ENCODE measurements around the gene VPS13D.

The VPS13D gene

DNA sequence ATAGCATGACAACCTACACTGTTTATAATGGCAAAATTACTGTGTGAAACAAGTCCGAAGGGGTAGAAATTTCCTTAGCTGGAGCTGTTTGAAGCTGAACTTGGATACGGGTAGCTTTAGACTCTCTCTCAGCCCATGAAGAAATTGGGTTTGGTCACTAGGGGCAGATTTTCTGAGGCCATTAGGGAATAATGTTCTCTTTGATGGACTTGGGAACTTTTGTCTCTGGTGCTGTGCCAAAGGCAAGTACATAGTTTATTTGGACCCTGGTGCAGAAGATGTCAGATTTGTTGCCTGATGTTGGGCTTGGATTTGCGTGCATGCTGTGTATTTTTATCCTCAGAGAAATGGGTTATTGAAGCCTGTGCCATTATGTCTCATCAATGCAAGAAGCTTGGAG is 109.6 kb downstream of the VPS13D start:
- Mint-ChIP-seq H3K36me3 (ENCODE audit: insufficient read depth) (peaks cover 26% of the 10 kb centered on the region), H3K9me3 (no peaks in the 10 kb centered on the region)

DNA sequence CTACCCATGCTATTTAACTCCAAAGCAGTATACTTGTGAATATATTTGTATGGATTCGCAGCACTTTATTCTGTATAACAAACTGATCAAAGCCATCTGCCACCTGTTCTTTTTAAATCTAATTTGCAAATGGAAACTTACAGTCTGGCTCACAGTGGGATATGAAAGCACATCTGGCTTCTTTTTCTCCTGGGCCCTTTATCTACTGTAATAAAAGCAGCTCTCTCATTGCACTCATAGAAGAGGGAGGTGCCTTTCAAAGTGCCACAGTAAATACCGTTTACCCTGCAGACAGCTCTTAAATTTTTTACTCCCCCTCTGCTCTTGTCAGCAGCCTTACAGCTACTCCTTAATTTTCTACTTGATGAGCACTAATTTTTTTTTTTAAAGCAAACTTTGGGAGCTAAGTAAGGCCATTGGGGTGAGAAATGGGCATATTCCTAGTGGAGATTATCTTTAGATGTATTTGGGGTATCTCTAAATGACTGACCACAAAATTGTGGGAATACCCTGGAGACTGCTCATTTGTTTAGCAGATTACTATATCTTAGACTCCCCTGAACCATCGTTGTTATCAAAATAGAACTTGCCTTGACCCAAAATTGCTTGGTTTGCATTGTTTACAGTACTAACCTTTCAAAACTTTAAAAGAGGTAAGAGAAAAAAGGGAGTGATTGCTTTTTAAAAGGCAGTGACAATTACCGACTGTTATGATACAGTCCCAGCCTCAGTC is 110.1 kb downstream of the VPS13D start:
- Mint-ChIP-seq H3K4me3 (no peak overlapping the region), H3K27me3 (no peaks in the 10 kb centered on the region), H3K4me1 (peaks cover 35% of the 10 kb centered on the region), H3K9me3 (no peaks in the 10 kb centered on the region), H3K36me3 (ENCODE audit: insufficient read depth) (peaks cover 26% of the 10 kb centered on the region), H3K27ac (ENCODE audit: low read depth) (no peak overlapping the region)
- DNase-seq (ENCODE audit: low spot score in 2 of 2) (no peak), ATAC-seq (replicated peaks; ENCODE audit: extremely low read depth, poor library complexity, severe bottlenecking) (no peak)

More for the DNA sequence above, 109.6 kb downstream of the VPS13D start:
- DNase-seq (ENCODE audit: low spot score in 2 of 2) (no peak), ATAC-seq (replicated peaks; ENCODE audit: extremely low read depth, poor library complexity, severe bottlenecking) (no peak)
- Mint-ChIP-seq H3K27me3 (no peaks in the 10 kb centered on the region), H3K4me1 (peaks cover 29% of the 10 kb centered on the region), H3K27ac (ENCODE audit: low read depth) (no peak overlapping the region), H3K4me3 (no peak overlapping the region)

DNA sequence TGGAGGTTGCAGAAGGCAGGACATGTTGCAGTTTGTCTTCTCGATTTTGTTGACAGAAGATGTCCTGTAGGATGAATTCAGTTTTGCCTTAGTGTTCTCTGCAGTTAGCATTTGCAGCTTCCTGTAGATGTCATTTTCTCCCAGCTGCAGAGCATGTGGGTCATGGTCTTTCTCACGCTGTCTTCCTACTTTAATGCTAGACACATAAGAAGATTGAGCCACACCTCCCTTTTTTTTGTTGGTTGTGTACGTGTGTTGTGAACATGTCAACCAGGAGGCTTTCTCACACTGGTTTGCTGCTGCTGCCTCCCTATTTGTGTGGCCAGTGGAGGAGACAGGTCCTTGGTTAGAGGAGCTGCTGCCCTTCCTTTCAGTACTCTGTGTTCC is 110.7 kb downstream of the VPS13D start:
- DNase-seq (ENCODE audit: low spot score in 2 of 2): no peak
- Mint-ChIP-seq H3K36me3 (ENCODE audit: insufficient read depth) (peaks cover 24% of the 10 kb centered on the region), H3K4me1 (peaks cover 40% of the 10 kb centered on the region), H3K9me3 (no peaks in the 10 kb centered on the region), H3K27me3 (no peaks in the 10 kb centered on the region), H3K4me3 (no peak overlapping the region), H3K27ac (ENCODE audit: low read depth) (peak overlapping the region; percentile 11)
- no peak for ATAC-seq (replicated peaks; ENCODE audit: extremely low read depth, poor library complexity, severe bottlenecking)

DNA sequence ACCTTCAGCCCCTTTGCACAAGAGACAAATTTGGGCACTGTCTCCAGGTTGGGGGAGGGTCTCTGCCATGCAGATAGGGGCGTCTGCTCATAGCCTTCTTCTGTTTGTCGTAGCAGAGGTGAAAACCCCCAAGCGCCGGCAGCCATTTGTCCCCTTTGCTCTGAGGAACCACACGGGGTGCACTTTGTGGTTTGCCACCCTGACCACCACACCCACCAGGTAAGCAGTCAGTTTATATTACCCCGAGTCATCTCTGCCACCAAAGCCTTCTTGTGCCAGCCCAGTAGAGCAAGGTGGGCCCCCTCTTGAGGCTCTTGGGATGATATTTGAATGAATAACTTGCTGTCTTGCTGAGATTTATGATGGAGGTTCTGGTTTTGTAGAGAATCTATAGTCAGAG is 111.8 kb downstream of the VPS13D start:
- Mint-ChIP-seq H3K27ac (ENCODE audit: low read depth) (peak overlapping the region; percentile 11), H3K4me3 (no peak overlapping the region), H3K9me3 (no peaks in the 10 kb centered on the region), H3K27me3 (no peaks in the 10 kb centered on the region), H3K36me3 (ENCODE audit: insufficient read depth) (peaks cover 16% of the 10 kb centered on the region), H3K4me1 (peaks cover 46% of the 10 kb centered on the region)
- DNase-seq (ENCODE audit: low spot score in 2 of 2) (no peak), ATAC-seq (replicated peaks; ENCODE audit: extremely low read depth, poor library complexity, severe bottlenecking) (no peak)

DNA sequence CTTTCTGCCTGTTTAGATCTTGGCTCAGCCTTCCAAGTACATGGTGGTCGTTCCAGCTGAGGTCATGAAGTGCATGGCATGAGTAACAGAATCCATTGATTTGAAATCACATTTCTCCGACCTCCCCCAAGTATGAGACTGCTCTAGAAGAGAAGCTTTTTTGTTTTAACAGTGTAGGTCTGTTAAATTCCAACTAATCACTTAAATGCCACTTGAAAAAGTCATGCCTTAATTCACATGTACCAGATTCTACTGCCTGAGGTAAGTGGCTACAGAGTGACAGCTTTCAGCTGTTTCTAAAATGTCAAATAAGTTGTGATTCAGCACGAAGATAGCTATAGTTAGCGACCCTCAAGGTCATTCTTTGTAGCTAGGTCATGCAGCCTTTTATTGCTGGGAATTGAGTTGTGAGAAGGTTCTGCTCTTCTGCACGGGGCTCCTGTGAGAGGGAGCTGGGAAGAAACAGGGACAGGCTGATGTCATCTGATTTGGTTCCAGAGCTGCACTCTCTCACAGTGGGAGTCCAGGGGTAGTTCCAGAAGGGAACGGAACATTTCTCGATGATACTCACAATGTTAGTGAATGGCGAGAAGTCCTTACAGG is 112.7 kb downstream of the VPS13D start:
- DNase-seq (ENCODE audit: low spot score in 2 of 2) (no peak), ATAC-seq (replicated peaks; ENCODE audit: extremely low read depth, poor library complexity, severe bottlenecking) (no peak)
- H3K36me3 Mint-ChIP-seq (ENCODE audit: insufficient read depth): peaks cover 21% of the 10 kb centered on the region
- H3K4me3 Mint-ChIP-seq: no peak overlapping the region
- H3K9me3 Mint-ChIP-seq: no peaks in the 10 kb centered on the region
- H3K27ac Mint-ChIP-seq (ENCODE audit: low read depth): peak overlapping the region; percentile 1
- H3K27me3 Mint-ChIP-seq: no peaks in the 10 kb centered on the region
- peaks cover 46% of the 10 kb centered on the region for H3K4me1 Mint-ChIP-seq

DNA sequence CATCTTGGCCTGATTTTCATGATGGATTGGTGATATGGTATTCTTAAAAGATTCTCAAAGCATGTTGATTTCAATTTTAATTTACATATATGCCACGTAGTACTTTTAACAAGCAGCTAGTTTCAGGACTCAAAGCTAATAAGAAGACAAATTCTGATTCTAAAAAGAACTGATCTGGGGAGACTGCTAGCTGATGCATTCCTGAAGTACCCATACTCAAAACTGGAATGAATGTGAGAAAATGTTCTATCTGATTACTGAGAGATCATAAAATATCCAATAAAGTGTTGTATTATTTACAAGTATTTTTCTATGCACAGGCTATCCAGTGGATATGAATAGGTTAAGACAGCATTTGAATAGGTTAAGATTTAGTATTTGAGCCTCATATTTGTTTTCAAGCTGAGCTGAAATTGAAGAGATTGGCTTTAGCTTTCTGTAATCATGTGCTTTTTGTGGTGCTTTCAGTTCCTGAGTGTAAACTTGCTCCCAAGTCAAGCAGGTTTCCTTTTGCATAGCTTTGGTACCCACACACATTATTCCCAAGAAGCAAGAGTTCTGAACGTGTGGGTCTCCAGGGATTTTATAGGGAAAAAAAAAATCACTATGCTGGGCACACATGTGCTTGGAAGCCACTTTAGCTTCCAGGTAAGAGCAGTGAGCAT is 114.1 kb downstream of the VPS13D start:
- ATAC-seq (replicated peaks; ENCODE audit: extremely low read depth, poor library complexity, severe bottlenecking): no peak
- H3K27ac Mint-ChIP-seq (ENCODE audit: low read depth): no peak overlapping the region
- no peak for DNase-seq (ENCODE audit: low spot score in 2 of 2)
- peaks cover 26% of the 10 kb centered on the region for H3K36me3 Mint-ChIP-seq (ENCODE audit: insufficient read depth)
- H3K9me3 Mint-ChIP-seq: no peaks in the 10 kb centered on the region
- peaks cover 46% of the 10 kb centered on the region for H3K4me1 Mint-ChIP-seq
- H3K4me3 Mint-ChIP-seq: no peak overlapping the region
- H3K27me3 Mint-ChIP-seq: no peaks in the 10 kb centered on the region

DNA sequence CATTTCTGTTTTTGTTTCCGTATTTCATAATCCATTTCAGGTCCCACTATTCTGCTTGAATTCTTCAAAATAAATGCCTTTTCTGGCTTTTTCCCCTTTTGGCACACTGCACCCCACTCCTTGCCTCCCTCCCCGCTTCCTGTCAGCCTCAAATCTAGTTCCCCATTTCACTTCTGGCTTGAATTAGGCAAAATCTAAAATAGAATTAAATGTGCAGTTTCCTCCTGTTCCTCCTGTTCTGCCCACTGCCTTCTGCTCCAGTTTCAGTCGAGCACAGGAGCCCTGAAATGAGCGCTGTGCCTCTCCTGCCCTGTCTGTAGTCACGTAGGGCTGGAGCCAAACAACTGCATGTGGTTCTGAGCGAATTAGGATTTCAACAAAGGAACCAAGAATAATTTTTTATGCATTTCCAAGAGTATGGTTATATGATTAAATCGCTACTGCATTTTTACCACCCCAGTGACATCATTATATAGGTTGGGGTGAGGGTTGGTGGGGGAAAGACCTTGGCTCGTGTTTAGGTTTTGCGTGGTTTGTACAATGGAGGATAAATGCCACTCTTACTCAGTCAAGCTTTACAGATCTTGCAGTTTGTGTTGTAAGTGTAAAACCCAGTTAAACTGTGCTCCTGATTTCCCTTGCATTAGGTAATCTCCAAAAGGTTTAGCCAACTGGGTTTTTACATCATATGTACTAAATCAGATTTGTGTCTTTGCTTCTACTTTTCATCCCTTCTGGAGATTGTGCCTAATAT is 114.9 kb downstream of the VPS13D start:
- Mint-ChIP-seq H3K27ac (ENCODE audit: low read depth) (peak overlapping the region; percentile 77), H3K36me3 (ENCODE audit: insufficient read depth) (peaks cover 34% of the 10 kb centered on the region), H3K4me1 (peaks cover 46% of the 10 kb centered on the region), H3K27me3 (no peaks in the 10 kb centered on the region), H3K9me3 (no peaks in the 10 kb centered on the region), H3K4me3 (peak overlapping the region; percentile 56)
- peak; percentile 31 for ATAC-seq (replicated peaks; ENCODE audit: extremely low read depth, poor library complexity, severe bottlenecking)
- no peak for DNase-seq (ENCODE audit: low spot score in 2 of 2)

DNA sequence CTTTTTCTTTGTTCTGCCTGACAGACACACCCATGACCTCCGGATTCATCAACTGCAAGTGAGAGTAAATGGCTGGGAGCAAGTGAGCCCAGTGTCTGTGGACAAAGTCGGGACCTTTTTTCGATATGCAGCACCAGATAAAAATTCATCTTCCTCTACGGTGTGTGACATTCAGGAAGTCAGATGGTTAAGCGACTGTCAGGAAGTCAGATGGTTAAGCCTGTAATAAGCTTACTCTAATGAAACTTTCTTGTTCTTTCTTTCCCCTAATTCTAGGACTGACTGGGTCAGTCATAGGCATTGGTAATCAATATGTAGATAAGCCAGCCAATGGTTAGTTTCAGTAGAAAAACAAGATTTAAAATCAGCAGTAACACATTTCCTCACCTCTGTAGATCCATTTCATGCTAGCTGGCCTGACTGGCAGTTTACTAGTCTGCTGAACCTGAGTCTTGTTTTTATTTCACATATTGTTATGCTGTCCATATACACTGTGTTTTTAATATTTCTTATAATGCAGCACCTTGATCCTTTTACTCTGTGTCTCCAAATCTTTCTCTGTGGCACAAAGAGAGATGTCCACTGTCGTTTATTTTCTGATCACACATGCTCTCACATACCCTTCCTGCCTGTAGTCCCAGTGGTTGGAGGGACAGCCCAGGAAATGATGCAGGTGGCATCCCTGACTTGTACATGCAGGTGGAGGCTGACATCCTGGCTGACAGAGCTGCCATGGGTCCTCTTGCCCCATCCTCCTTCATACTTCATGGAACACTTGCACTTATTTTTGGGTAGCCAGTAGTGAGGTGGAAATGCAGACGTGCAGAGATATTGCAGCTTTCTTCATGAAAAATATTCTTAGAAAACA is 115.8 kb downstream of the VPS13D start:
- DNase-seq (ENCODE audit: low spot score in 2 of 2): no peak
- H3K36me3 Mint-ChIP-seq (ENCODE audit: insufficient read depth): peaks cover 41% of the 10 kb centered on the region

DNA sequence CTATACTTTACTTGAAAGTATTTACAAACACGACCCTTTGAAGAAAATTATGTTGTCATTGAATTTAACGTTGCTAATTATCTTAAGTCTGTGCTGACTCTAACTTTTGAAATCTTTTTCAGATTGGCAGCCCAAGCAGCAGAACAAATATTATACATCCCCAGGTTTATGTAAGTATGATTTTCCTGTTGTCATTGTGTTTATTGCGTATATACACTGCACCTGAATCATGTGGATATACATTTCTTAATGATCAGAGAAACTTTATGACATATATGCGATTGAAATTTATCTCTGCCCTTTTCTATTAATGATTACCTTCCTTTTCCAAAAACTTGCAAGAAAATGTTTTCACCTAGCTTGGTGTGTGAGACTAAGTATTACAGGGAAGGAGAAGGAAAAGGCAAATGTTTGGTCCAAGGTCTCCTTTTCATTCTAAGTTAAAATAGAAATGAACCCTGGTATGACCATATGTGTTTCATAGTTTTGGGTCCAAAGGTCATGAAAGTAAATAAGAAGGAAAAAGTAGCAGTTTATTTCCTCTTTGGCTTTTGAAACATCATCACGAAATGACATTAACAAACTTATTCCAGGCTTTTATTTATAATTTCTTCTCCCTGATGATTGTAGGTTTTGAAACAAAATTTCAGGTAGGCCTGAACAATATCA is 116.8 kb downstream of the VPS13D start:
- H3K27me3 Mint-ChIP-seq: no peaks in the 10 kb centered on the region
- H3K4me3 Mint-ChIP-seq: no peak overlapping the region
- no peak for DNase-seq (ENCODE audit: low spot score in 2 of 2)
- no peak overlapping the region for H3K27ac Mint-ChIP-seq (ENCODE audit: low read depth)
- H3K4me1 Mint-ChIP-seq: peaks cover 32% of the 10 kb centered on the region
- peaks cover 5% of the 10 kb centered on the region for H3K9me3 Mint-ChIP-seq
- no peak for ATAC-seq (replicated peaks; ENCODE audit: extremely low read depth, poor library complexity, severe bottlenecking)
- peaks cover 46% of the 10 kb centered on the region for H3K36me3 Mint-ChIP-seq (ENCODE audit: insufficient read depth)

More for the DNA sequence above, 115.8 kb downstream of the VPS13D start:
- no peaks in the 10 kb centered on the region for H3K27me3 Mint-ChIP-seq
- peak; percentile 81 for ATAC-seq (replicated peaks; ENCODE audit: extremely low read depth, poor library complexity, severe bottlenecking)
- H3K9me3 Mint-ChIP-seq: peaks cover 5% of the 10 kb centered on the region
- peak overlapping the region; percentile 77 for H3K27ac Mint-ChIP-seq (ENCODE audit: low read depth)
- peak overlapping the region; percentile 56 for H3K4me3 Mint-ChIP-seq
- H3K4me1 Mint-ChIP-seq: peaks cover 42% of the 10 kb centered on the region

DNA sequence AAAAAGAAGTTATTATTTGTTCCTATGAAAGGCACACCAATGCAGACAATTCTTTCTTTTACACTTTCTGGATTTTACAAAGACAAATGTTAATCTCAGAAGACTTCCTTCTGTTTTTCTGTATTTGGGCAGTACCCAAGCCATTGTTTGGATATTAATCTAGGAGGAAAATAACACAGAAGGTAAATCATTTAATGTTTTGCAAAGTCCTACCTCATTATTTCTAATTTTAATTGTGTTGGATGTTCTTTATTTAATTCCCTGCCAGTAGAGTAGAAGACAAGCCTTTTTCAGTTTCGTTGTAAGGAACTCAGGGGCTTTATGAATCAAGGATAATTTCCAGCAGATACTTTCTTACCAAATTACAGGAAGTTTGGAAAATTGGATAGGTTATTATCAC is 118.3 kb downstream of the VPS13D start:
- Mint-ChIP-seq H3K36me3 (ENCODE audit: insufficient read depth) (peaks cover 49% of the 10 kb centered on the region), H3K27me3 (no peaks in the 10 kb centered on the region), H3K27ac (ENCODE audit: low read depth) (no peak overlapping the region), H3K9me3 (peaks cover 5% of the 10 kb centered on the region), H3K4me1 (peaks cover 24% of the 10 kb centered on the region), H3K4me3 (no peak overlapping the region)
- DNase-seq (ENCODE audit: low spot score in 2 of 2) (no peak), ATAC-seq (replicated peaks; ENCODE audit: extremely low read depth, poor library complexity, severe bottlenecking) (no peak)

DNA sequence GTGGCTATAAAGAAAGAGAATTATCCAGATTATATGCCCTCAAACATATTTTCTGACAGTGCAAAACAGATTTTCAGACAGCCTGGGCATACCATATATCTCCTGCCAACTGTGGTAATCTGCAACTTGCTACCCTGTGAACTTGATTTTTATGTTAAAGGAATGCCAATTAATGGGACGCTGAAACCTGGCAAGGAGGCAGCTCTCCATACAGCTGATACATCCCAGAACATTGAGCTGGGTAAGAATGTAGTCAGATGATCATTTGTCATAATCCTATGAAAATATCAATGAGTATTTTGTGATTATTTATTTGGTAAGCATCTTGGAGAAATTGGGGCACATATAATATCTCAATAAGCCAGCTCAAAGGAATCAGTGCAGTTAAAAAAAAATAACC is 124.2 kb downstream of the VPS13D start:
- Mint-ChIP-seq H3K9me3 (peaks cover 5% of the 10 kb centered on the region), H3K4me1 (no peaks in the 10 kb centered on the region), H3K27ac (ENCODE audit: low read depth) (no peak overlapping the region), H3K4me3 (no peak overlapping the region), H3K27me3 (no peaks in the 10 kb centered on the region), H3K36me3 (ENCODE audit: insufficient read depth) (peaks cover 51% of the 10 kb centered on the region)
- ATAC-seq (replicated peaks; ENCODE audit: extremely low read depth, poor library complexity, severe bottlenecking): no peak
- no peak for DNase-seq (ENCODE audit: low spot score in 2 of 2)
